Upper lobe of left lung (tissue), 6 donors: Measurements from ENCODE around the gene RUNX2. TPM values are rescaled to one million over a fixed set of nuclear protein-coding genes. Genes with fewer than 3 reads are reported as not detected.
A peak's percentile ranks its signal among the peaks of the same experiment; 100 is the strongest.

Experiments
- ATAC-seq, 2 donors: fragments of 200-7000 bp; cut with Tn5 transposase; one replicate each; pipeline ENCODE4 v1.9.1; 2022; ENCODE audit warnings: mild to moderate bottlenecking in 2 of 2, moderate library complexity in 2 of 2; ENCODE audit not compliant: low FRiP score in 2 of 2
- DNase-seq, 2 donors: peaks; one replicate each; pipeline ENCODE4 v3.0.0-alpha.2; 2019 to 2020
- H3K27ac ChIP-seq, 4 donors: fragments of 200-600 bp; sonication (generic); one replicate each; pipeline ENCODE4 v1.5.1; 2016 to 2019
- H3K27me3 ChIP-seq, 4 donors: fragments of 200-600 bp; sonication (generic); one replicate each; pipeline ENCODE4 v1.5.1; 2017 to 2019
- H3K36me3 ChIP-seq, 4 donors: fragments of 200-600 bp; sonication (generic); one replicate each; pipeline ENCODE4 v1.5.1; 2016 to 2019
- H3K4me1 ChIP-seq, 4 donors: fragments of 200-600 bp; sonication (generic); one replicate each; pipeline ENCODE4 v1.5.1; 2018 to 2019
- H3K4me3 ChIP-seq, 4 donors: fragments of 200-600 bp; sonication (generic); one replicate each; pipeline ENCODE4 v1.5.1; 2017 to 2019; ENCODE audit warnings: mild to moderate bottlenecking in 2 of 4, moderate library complexity in 1 of 4
- H3K9me3 ChIP-seq, 4 donors: fragments of 200-600 bp; sonication (generic); one replicate each; pipeline ENCODE4 v1.5.1; 2018 to 2019
- CTCF ChIP-seq, 6 experiments: fragments of 450-650 bp in 4 of 6; fragments of 200-600 bp in 2 of 6; sonication (generic) in 2 of 6; IDR thresholded peaks; one replicate each; pipeline ENCODE4 v1.5.1; 2016 to 2019; ENCODE audit warnings: antibody characterized with exemption in 6 of 6
- EP300 ChIP-seq, 4 donors: sonication (generic); formaldehyde crosslinking; IDR thresholded peaks; one replicate each; pipeline ENCODE4 v1.5.1; 2017; ENCODE audit warnings: antibody characterized with exemption in 4 of 4, control low read depth in 2 of 4
- POLR2A ChIP-seq, 4 donors: fragments of 450-650 bp; IDR thresholded peaks; one replicate each; pipeline ENCODE4 v1.5.1; 2016 to 2017; ENCODE audit warnings: antibody characterized with exemption in 4 of 4, mild to moderate bottlenecking in 2 of 4
- POLR2AphosphoS5 ChIP-seq, 2 donors: sonication (generic); formaldehyde crosslinking; IDR thresholded peaks; one replicate each; pipeline ENCODE4 v1.5.1; 2017; ENCODE audit warnings: antibody characterized with exemption in 2 of 2
- WGBS, 2 donors: methylation state at CpG; one replicate each; pipeline ENCODE4 v1.1.5; 2017 to 2018; 5-methylcytosine and 5-hydroxymethylcytosine counted together
- total RNA-seq, 6 donors: library from RNA; depleted of rRNA in 4 of 6; stranded (reverse); fragments of >200 nt in 4 of 6; gene quantifications; one replicate each; pipeline versions ENCODE4 v1.1.0 to v1.2.1, GENCODE V29; 2016 to 2021
- donor health status: DM: no; HTN: no; CAD: no; lungs with moderate emphysema.
- donor health status: DM: no; HTN: yes; CAD: no; lungs with severe emphysema.

Gene RUNX2
- total RNA-seq, 6 donors from 2014 or later, result 2.6 to 12.2 (median 5.5) TPM

- ATAC-seq, result peak in 1 of 2 donors; percentile 28
Observed at GRCh38 chr6:45495429-45496084, 167.4 kb downstream of the RUNX2 start.

GRCh38 chr6:45496085-45496433, 167.9 kb downstream of the RUNX2 start:
- ATAC-seq (no peak), DNase-seq (no peak)
- Histone ChIP-seq H3K4me3 (no peak overlapping the region), H3K36me3 (no peaks in the 10 kb centered on the region), H3K27ac (peak overlapping the region in 1 of 4 donors; percentile 21), H3K4me1 (peaks cover 0 to 10% (median 5%) of the 10 kb centered on the region in 4 donors), H3K27me3 (no peaks in the 10 kb centered on the region), H3K9me3 (no peaks in the 10 kb centered on the region)
- 69% methylated on average over 6 of the region's 6 CpGs for WGBS, 2 donors
- TF ChIP-seq POLR2A (IDR thresholded peaks at IDR 0.05) (no peak), EP300 (IDR thresholded peaks at IDR 0.05) (no peak), POLR2AphosphoS5 (IDR thresholded peaks at IDR 0.05) (no peak), CTCF (IDR thresholded peaks at IDR 0.05) (no peak)

More at GRCh38 chr6:45495429-45496084, 167.4 kb downstream of the RUNX2 start:
- DNase-seq, result no peak
- H3K4me1 ChIP-seq, result peaks cover 0 to 10% (median 5%) of the 10 kb centered on the region in 4 donors
- no peaks in the 10 kb centered on the region for H3K27me3 ChIP-seq
- peak overlapping the region in 1 of 4 donors; percentile 21 for H3K27ac ChIP-seq
- TF ChIP-seq POLR2A (IDR thresholded peaks at IDR 0.05) (no peak), CTCF (IDR thresholded peaks at IDR 0.05) (no peak), POLR2AphosphoS5 (IDR thresholded peaks at IDR 0.05) (no peak), EP300 (IDR thresholded peaks at IDR 0.05) (no peak)
- H3K4me3 ChIP-seq, result no peak overlapping the region
- no peaks in the 10 kb centered on the region for H3K36me3 ChIP-seq
- no peaks in the 10 kb centered on the region for H3K9me3 ChIP-seq
- 51 to 65% methylated on average over 3 of the region's 3 CpGs for WGBS, 2 donors

- no peak for TF ChIP-seq CTCF (IDR thresholded peaks at IDR 0.05)
- no peak for TF ChIP-seq EP300 (IDR thresholded peaks at IDR 0.05)
- no peak for TF ChIP-seq POLR2AphosphoS5 (IDR thresholded peaks at IDR 0.05)
- TF ChIP-seq POLR2A (IDR thresholded peaks at IDR 0.05), result no peak
- no peak for DNase-seq
- WGBS, 2 donors, result 63 to 71% methylated on average over 1 of the region's 1 CpG
- H3K27me3 ChIP-seq, result no peaks in the 10 kb centered on the region
- H3K9me3 ChIP-seq, result no peaks in the 10 kb centered on the region
- H3K4me3 ChIP-seq, result no peak overlapping the region
- no peak overlapping the region for H3K27ac ChIP-seq
- H3K36me3 ChIP-seq, result no peaks in the 10 kb centered on the region
- peaks cover 0 to 10% (median 5%) of the 10 kb centered on the region in 4 donors for H3K4me1 ChIP-seq
- no peak for ATAC-seq
Observed at GRCh38 chr6:45498591-45498990, 170.5 kb downstream of the RUNX2 start.

GRCh38 chr6:45500924-45501816, 173.0 kb downstream of the RUNX2 start:
- DNase-seq, result no peak
- ATAC-seq, result no peak
- no peaks in the 10 kb centered on the region for H3K9me3 ChIP-seq
- WGBS, 2 donors, result 89 to 94% methylated on average over 6 of the region's 6 CpGs
- no peak for TF ChIP-seq POLR2AphosphoS5 (IDR thresholded peaks at IDR 0.05)
- H3K4me3 ChIP-seq, result no peak overlapping the region
- H3K27me3 ChIP-seq, result no peaks in the 10 kb centered on the region
- H3K36me3 ChIP-seq, result no peaks in the 10 kb centered on the region
- H3K27ac ChIP-seq, result no peak overlapping the region
- peaks cover 0 to 6% (median 3%) of the 10 kb centered on the region in 4 donors for H3K4me1 ChIP-seq

GRCh38 chr6:45502456-45502855, 174.3 kb downstream of the RUNX2 start:
- Histone ChIP-seq H3K4me1 (peaks cover 0 to 6% (median 3%) of the 10 kb centered on the region in 4 donors), H3K4me3 (no peak overlapping the region), H3K27ac (no peak overlapping the region), H3K27me3 (no peaks in the 10 kb centered on the region), H3K9me3 (no peaks in the 10 kb centered on the region), H3K36me3 (no peaks in the 10 kb centered on the region)
- no peak for DNase-seq
- no peak for TF ChIP-seq CTCF (IDR thresholded peaks at IDR 0.05)
- peak in 1 of 2 donors; percentile 15 for ATAC-seq
- 91 to 92% methylated on average over 6 of the region's 6 CpGs for WGBS, 2 donors
